GM19035 (cell line): ENCODE data around the gene SLC25A26.

Source experiments
- ATAC-seq: cut with Tn5 transposase; IDR thresholded peaks from one replicate; pipeline ENCODE4 v1.9.1; 2021; ENCODE audit not compliant: unreplicated experiment

The SLC25A26 gene

GRCh38 chr3:66427951-66428474, 207.2 kb downstream of the SLC25A26 start:
- no peak for ATAC-seq
